HG03378 (cell line): ENCODE results near the gene S1PR3.
"Not testable (repeated sequence)": the region's sequence is repeated elsewhere in the genome, so short reads cannot be mapped to it uniquely, and the experiment has no call there.

ENCODE experiments used
- ATAC-seq: cut with Tn5 transposase; IDR thresholded peaks from one replicate; pipeline ENCODE4 v1.9.1; 2021; ENCODE audit warnings: mild to moderate bottlenecking, moderate library complexity; ENCODE audit not compliant: unreplicated experiment

S1PR3 gene

GRCh38 chr9:88991066-88992034 lies at the start of gene S1PR3:
TSS of gene S1PR3 (plus strand) at chr9:88991468. CDS start at chr9:89001201, 9,733 bp downstream.
- no peak for ATAC-seq

- not testable (repeated sequence) for ATAC-seq
Measured at GRCh38 chr9:88941586-88941985, 49.7 kb upstream of the S1PR3 start.

- ATAC-seq, result no peak
Measured at GRCh38 chr9:88942411-88942810, 48.9 kb upstream of the S1PR3 start.

- ATAC-seq, result no peak
Measured at GRCh38 chr9:88945636-88946333, 45.5 kb upstream of the S1PR3 start.

- no peak for ATAC-seq
Measured at GRCh38 chr9:88947581-88948573, 43.4 kb upstream of the S1PR3 start.

DNA sequence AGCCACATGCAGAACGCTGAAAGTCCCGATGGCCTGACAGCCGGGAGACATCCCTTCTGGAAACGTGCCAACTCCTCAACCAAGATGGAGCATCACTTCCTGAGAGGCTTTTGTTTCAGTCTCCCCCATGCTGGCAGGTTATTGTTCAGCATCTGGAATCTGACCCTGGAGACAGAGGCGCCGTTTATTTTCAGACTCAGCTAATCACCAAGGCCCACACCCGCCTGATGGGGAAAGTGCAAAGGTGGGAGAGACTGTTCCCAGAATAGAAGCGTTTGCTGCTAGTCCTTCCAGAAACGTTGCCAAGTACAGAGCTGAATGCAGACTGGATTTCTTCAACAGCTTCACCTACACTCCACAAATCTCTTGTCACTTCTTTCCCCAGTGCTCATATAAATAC lies 41.8 kb upstream of the S1PR3 start:
- no peak for ATAC-seq

GRCh38 chr9:88949961-88950340 lies 41.3 kb upstream of the S1PR3 start:
- no peak for ATAC-seq

DNA sequence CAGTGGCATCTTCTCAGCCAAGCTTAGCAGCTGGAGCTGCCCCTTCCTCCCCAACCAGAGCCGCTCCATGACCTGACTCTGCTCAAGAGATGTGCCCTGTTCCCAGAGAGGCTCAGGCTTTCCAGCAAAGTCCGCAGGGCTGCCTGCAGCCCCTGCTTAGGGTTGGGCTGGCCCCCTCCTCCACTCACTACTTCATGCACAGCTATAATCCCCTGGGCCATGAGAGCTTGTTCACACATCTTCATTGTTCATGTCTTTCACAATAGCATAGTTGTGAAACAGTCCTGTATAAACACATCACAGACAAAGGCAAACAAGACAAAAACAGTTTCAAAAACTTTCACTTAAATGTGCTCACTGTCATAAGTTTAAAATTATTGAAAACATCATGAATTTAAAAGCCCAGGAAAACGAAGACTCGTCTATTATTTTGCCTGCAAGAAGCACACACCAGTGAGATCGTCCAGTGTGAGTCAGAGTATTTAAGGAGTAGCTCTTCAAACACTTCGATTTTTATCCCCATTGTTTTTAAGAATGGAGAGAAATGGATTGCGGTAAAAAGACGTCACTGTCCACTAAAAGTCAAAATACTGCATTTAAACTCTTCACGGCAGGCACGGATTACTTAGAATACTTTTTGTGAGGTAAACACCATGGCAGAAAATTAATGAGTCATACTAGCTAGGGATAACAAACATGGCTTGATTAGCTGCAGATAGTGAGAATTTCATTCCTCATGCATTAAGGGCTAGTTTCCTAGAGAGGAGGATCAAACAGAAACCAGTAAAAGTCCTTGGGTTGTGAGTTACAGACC lies 40.7 kb upstream of the S1PR3 start:
- ATAC-seq, result no peak

DNA sequence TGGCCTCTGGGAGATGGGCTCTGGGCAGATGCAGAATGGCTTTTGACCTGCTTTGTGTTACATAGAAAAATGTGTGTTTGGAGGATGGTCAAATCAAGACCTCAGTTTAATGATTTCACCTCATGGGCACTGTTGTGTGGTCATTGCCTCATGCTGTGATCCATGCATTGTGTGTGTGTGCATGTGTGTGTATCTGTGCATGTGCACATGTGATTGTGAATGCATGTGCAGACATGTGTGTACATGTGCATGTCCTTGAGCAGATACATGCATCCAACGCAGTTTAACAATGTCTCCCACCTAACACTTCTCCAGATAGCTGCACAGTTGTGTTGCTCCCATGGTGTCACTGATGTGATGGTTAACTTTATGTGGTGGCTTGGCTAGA lies 40.1 kb upstream of the S1PR3 start:
- no peak for ATAC-seq

GRCh38 chr9:88952086-88952615 lies 39.1 kb upstream of the S1PR3 start:
- ATAC-seq, result no peak

- no peak for ATAC-seq
Measured at GRCh38 chr9:88952976-88953375, 38.3 kb upstream of the S1PR3 start.

DNA sequence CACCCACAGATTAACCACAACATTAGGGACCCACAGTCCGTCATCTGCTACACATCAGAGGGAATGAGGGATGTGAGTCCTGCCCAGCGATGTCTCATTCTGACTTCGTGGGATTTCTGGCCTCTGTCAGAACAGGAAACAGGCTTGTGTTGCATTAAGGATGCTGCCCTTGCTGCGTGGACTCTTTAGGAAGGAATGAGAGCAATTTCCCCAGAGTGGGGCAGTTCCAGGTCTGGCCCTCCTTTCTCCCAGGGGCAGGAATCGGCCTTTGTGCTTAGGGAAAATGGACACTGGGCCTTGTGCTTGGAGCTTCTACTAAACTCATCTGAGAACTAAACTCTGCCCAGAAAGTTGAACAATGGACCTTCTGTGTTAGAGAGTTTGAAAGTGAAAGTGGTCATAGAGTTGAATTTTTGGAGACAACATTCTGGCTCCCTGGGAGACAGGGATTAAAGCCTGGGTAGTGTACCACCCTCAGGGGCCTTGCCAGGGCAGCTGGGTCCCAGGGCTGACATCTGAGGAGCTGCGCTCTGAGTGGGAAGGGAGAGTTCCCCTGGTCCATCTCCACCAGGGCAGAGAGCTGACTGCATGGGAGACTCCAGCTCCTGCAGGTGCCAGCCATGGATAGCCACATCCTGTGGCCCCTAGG lies 37.8 kb upstream of the S1PR3 start:
- ATAC-seq, result no peak

- no peak for ATAC-seq
Measured at GRCh38 chr9:88954066-88954465, 37.2 kb upstream of the S1PR3 start.

DNA sequence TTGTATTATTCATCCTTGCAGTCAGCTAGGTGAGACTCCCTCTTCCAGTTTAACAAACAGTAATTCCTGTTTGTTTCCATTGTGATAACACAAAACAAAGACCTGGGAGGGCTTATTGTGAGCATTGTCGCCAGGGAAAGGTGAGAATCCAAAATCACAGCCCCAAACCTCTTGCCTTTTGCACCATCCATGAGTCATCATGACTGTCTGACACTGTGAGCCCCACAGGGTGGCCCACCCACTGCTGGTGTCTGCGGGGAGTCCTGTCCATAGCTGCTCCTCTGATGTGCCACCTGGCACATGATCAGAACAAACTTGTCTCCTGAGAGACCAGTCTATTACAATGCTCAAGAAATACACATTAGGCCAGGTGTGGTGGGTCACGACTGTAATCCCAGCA lies 33.7 kb upstream of the S1PR3 start:
- ATAC-seq, result no peak

GRCh38 chr9:88959727-88960469 lies 31.4 kb upstream of the S1PR3 start:
- no peak for ATAC-seq

- no peak for ATAC-seq
Measured at GRCh38 chr9:88960632-88961031, 30.6 kb upstream of the S1PR3 start.

GRCh38 chr9:88965473-88965872 lies 25.8 kb upstream of the S1PR3 start:
- ATAC-seq, result no peak

GRCh38 chr9:88966894-88967676 lies 24.2 kb upstream of the S1PR3 start:
- no peak for ATAC-seq
